C1 segment of cervical spinal cord (tissue), 14 donors: ENCODE measurements around the gene ZBTB47.

ENCODE experiments used
- DNase-seq, 14 donors: peaks; one replicate each; lab custom pipeline; 2025; lab: John Stamatoyannopoulos, UW

The ZBTB47 gene

DNA sequence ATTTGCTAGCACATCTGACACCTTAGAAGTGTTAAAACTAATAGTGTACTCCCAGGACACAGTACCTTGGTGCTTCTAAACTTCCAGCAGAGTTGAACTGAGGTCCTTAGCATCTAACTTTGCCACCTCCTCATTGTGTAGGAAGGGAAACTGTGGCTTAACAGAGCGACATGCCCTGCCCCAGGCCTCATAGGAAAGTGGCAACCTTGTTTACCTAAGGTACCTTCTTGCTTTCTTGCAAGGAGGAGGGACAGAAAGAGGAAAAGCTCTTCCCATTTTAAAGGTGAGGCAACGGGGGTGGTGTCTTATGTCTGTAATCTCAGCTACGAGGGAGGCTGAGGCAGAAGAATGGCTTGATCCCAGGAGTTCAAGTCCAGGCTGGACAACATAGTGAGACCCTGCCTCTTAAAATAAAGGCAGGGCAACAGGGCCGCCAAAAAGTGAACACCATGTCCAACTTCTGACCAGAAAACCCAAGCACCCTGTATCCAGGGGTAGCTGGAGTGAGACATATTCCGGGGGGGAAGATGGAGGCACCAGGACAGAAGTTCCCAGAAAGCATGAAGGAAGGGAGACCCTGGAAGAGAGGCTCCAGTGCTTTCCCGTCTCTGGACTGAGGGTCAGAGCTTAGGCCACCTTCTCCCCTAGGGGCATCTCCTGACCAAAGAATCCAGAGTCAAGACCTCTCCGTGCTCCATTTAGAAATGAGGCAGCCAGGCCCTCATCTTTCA, 31.3 kb downstream of the ZBTB47 start:
- no peak for DNase-seq

DNA sequence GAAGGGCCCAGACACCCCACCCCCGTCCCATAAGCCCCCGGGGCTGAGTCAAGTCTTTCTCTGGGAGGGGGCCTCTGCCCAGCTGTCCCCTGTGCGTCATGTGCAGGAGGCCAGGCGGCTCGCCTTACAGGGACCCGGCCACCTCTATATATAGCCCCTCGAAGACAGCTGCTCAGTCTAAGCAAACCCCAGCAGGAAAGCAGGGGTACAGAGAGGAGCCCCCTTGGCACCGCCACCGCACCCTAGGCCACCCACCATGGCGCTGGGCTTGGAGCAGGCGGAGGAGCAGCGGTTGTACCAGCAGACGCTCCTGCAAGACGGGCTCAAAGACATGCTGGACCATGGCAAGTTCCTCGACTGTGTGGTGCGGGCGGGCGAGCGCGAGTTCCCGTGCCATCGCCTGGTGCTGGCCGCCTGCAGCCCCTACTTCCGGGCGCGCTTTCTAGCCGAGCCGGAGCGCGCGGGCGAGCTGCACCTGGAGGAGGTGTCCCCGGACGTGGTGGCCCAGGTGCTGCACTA, 31.9 kb downstream of the ZBTB47 start, which contains the start of gene KLHL40:
Gene KLHL40, plus strand, starts transcription at position 175 of the 519 bp plus-strand sequence. Its CDS starts 82 bp downstream, at position 257.
- no peak for DNase-seq

GRCh38 chr3:42685891-42686820, 32.7 kb downstream of the ZBTB47 start:
- DNase-seq, result no peak

- DNase-seq, result no peak
Observed at GRCh38 chr3:42686832-42687650, 33.5 kb downstream of the ZBTB47 start.

DNA sequence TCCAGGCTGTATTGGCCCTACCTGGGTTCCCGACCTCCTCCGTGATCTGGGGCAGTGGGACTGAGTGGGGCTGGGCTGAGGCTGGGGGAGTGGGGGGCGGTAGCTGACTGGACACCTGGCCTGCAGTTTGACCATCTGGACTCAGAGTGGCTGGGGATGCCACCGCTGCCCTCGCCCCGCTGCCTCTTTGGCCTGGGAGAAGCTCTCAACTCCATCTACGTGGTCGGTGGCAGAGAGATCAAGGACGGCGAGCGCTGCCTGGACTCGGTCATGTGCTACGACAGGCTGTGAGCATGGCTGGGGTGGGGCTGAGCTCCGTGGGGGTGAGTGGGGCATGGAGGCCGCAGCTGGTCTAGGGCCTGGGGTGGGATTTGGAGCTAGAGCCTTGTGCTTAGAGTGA, 34.5 kb downstream of the ZBTB47 start:
- DNase-seq, result no peak

- no peak for DNase-seq
Observed at GRCh38 chr3:42688487-42689420, 35.3 kb downstream of the ZBTB47 start.

DNA sequence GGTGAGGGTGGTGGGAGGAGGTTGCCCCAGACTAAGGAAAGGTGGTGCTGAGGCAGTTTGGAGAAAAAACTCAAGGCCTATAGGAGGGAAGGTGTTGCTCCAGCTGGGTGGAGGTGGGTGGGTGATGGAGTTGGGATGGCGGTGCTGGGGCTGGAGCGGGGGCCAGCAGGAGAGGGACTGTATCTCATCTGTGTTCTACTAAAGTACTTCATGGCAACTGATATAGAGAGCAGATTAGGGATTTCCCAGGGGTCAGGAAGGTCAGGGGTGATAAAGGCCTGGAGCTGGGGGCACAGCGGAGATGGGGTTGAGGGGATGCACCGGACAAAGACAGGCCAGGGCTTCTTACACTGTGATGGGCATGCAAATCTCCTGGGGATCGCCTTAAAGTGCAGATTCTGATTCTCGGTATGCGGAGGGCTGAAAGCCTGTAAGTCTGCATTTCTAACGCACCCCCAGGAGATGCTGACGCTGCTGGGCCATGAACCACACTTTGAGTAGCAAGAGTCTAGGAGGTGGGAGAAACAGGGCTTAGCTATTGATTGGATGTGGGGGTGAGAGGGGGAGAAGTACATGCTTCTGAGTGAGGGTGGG, 36.0 kb downstream of the ZBTB47 start:
- no peak for DNase-seq

GRCh38 chr3:42690191-42690590, 36.7 kb downstream of the ZBTB47 start:
- no peak for DNase-seq

DNA sequence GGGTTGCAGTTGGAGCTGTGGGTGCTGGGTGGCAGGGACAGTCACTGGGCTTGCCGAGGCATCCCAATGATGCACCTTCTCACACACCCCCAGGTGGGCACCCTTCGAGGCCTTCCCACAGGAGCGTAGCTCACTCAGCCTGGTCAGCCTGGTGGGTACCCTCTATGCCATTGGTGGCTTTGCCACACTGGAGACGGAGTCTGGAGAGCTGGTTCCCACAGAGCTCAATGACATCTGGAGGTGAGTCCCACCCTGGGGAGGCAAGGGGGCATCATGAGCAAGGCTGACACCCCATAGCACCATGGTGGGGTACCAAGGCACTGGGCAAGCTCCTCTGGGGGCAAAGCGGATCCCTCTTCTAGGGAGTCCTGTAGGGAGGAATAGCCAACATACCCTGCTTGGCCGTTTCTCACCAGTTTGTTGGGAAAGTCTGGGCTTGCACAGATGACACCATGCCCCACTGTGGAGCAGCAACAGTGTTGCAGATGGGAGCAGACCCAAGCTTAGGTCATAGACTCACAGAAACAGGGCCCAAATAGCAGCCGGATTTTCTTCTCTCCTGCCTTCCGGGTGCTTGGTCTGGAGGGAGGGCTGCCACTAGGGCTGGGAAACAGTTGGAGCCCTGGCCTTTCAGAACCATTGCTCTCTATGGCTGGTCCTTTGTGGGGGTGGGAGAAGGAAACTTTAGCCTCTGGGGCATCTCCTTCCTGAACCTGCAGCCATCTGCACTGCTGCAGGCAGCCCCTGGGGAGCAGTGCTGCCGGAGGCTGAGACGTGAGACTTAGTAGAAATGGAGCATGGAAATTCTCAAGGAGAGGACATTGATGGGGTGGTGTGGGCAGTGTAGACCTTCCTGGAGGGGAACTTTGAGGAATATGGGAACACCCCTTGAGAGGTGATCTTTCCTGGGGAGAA, 37.5 kb downstream of the ZBTB47 start:
- no peak for DNase-seq

DNA sequence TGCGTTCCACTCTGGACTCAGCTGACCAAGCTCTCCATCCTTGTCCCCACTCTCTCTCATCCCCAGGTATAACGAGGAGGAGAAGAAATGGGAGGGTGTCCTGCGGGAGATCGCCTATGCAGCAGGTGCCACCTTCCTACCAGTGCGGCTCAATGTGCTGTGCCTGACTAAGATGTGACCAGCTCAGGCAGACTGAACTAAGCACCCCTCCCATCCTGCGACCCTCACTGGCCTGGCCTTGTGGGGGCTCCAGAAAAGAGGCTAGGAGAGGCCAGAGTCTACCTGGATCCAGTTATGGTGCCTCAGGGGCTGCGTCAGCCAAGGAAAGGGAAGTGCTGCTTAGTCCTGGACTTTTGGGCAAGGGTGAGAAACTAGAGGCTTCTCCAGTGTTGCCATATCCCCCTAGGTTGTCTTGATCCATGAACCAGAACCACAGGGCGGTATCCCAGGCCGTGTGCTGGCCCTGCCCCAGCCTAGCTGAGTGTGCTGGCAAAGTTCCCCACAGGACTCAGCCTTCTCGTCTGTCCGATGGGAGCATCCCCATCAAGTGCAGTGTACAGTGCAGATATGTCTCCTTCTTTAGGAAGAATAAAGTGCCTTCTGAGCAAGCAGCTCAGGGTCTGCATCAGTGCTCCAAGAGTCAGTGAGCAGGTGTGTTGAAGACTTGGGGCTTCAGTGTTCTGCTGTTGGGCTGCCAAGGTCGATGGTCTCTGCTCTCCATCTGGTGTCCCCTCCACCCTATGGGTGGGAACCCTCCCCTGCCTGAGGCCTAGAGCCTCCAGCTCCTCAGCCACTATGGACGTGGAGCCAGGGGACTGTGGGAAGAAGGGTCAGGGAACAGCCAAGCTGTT, 38.5 kb downstream of the ZBTB47 start:
- DNase-seq, result no peak

DNA sequence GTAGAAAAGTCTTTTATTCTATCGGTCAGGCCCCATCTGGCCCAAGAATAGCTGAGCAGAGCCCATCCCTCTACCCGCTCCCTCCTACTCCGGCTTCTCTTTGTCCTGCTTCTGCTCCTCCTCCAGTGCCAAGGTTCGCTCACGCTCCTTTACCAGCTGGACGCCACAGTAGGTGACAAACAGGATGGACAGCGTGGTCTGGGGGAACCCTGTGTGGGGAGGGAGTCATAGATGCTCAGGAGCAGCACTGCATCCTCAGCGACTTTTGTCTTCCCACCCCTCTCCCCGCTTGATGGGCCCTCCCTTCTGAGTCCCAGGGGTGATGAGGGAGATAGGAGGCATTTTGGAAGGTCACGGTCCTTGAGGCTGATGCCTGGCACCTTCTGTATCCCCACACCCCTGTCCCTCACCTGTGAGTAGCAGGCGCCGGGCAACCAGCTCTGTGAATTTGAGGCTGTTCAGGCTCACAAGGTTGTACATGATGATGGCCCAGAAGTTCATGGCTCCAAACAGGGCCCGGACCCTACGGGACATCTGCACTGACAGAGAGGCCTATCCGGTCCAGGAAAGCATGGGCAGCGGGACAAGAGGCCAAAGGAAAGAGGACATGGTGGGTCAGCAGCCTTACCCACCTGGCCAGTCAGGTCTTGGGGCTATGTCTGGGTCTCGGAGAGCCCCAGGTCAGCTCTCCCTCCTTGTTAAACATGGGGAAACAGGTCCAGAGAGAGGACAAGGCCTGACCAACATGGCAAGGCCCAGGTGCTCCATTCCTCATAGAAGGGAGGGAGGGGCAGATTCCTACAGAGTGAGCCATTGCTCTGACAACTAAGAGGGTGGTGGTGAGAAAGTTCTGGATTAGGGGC, 39.4 kb downstream of the ZBTB47 start:
- no peak for DNase-seq

DNA sequence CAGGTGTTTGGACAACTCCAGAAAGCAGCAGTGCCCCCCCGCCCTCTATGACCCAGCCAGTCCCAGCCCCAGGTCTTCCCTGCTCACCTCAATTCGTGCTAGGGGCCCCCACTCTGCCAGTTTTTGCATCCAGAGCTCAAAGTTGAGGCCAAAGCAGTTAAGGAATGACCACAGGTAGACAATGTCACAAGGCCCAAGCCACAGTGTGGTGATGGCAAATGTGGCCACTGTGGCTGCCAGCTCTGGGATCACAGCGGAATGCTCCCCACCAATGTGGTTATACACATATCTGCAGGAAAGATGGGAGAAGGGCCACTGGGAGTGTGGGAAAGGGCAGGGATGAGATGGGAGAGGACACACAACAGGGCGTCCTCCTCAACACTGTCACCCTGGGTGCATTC, 40.0 kb downstream of the ZBTB47 start:
- DNase-seq, result no peak

DNA sequence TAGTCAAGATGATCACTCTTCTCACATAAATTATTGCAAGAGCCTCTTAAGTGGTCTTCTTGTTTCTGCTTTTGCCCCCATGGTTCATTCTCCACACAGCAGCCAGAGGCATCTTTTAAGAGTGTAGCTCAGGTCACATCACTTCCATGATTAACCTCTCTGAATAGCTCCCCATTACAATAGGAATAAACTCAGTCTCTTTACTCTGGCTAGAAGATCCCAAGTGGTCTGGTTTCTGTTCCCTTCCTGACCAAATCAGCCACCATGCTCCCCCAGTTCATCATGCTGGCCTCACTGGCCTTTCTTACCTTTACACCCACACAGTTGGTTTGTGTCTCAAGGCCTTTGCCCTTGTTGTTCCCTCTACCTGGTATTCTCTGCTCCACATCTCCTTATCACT, 40.9 kb downstream of the ZBTB47 start:
- DNase-seq, result no peak

- DNase-seq, result no peak
Observed at GRCh38 chr3:42696356-42697288, 43.1 kb downstream of the ZBTB47 start.

DNA sequence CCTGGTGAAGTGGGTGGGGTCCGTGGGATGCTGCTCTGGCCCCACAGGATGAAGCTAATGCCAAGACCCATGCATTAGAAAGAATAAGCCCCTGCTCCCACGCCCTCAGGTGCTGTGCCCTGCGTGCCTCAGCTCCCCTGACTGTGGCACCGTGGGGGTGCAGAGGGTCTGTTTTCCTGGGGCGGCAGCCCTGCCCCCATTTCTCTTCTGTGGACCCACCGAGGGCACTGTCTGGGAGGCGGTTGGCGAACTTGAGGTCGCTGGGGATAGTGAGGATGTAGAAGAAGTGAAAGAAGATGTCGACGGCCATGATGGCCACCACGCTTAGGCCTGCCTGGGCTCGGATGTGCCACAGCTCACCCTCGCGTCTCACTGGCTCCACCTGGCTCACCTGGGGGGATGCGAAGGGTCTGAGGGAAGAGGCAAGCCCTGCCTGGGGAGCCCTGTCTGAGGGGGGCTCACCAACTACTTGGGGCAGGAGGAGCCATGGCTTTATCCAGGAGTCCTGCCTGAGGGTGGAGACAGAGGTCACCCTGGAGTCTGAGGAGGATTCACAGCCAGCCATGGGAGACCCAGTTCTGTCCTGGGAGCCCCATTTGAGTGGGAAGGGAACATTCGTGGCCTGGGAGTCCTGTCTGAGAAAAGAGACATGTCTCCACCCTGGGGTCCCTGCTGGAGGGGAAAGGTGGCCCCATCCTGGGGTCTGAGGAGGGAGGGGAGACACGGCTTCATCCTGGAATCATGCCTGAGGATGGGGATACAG, 44.0 kb downstream of the ZBTB47 start:
- no peak for DNase-seq
